Kidney glomerular epithelial cell (primary cell): Measurements from ENCODE around the gene PHACTR4.
"Not testable (repeated sequence)": the region's sequence is repeated elsewhere in the genome, so short reads cannot be mapped to it uniquely, and the experiment has no call there.

ENCODE experiments used
- DNase-seq: peaks from one replicate; lab custom pipeline; 2025; lab: John Stamatoyannopoulos, UW

PHACTR4 gene

GRCh38 chr1:28369371-28370238 lies at the start of gene PHACTR4:
PHACTR4 (plus strand) TSS chr1:28369740; CDS start chr1:28407448, 37,708 bp downstream.
- DNase-seq = peak; percentile 89

- peak; percentile 97 for DNase-seq
Observed at GRCh38 chr1:28322194-28322593, 47.3 kb upstream of the PHACTR4 start.

GRCh38 chr1:28323720-28324119 lies 45.8 kb upstream of the PHACTR4 start:
- DNase-seq = no peak

GRCh38 chr1:28326515-28326914 lies 43.0 kb upstream of the PHACTR4 start:
- no peak for DNase-seq

GRCh38 chr1:28326984-28327383 lies 42.6 kb upstream of the PHACTR4 start:
- peak; percentile 49 for DNase-seq

- not testable (repeated sequence) for DNase-seq
Observed at GRCh38 chr1:28327431-28327830, 42.1 kb upstream of the PHACTR4 start.

GRCh38 chr1:28328228-28328648 lies 41.3 kb upstream of the PHACTR4 start:
- no peak for DNase-seq

- no peak for DNase-seq
Observed at GRCh38 chr1:28329395-28330153, 40.0 kb upstream of the PHACTR4 start.

GRCh38 chr1:28338897-28339296 lies 30.6 kb upstream of the PHACTR4 start:
- no peak for DNase-seq

GRCh38 chr1:28339551-28339950 lies 30.0 kb upstream of the PHACTR4 start:
- DNase-seq = no peak

- DNase-seq = no peak
Observed at GRCh38 chr1:28340221-28340974, 29.1 kb upstream of the PHACTR4 start.

- DNase-seq = peak; percentile 83
Observed at GRCh38 chr1:28341591-28341990, 27.9 kb upstream of the PHACTR4 start.

- DNase-seq = peak; percentile 68
Observed at GRCh38 chr1:28343405-28343804, 26.1 kb upstream of the PHACTR4 start.

GRCh38 chr1:28353248-28353810 lies 16.2 kb upstream of the PHACTR4 start:
- DNase-seq = peak; percentile 44

GRCh38 chr1:28354121-28354520 lies 15.4 kb upstream of the PHACTR4 start:
- DNase-seq = peak; percentile 70

GRCh38 chr1:28358716-28359115 lies 10.8 kb upstream of the PHACTR4 start:
- no peak for DNase-seq

GRCh38 chr1:28359592-28360239 lies 9.8 kb upstream of the PHACTR4 start:
- DNase-seq = peak; percentile 53

- no peak for DNase-seq
Observed at GRCh38 chr1:28364888-28365287, 4.7 kb upstream of the PHACTR4 start.

GRCh38 chr1:28365864-28366263 lies 3.7 kb upstream of the PHACTR4 start:
- DNase-seq = no peak

GRCh38 chr1:28368608-28369007 lies 932 bp upstream of the PHACTR4 start:
- not testable (repeated sequence) for DNase-seq

GRCh38 chr1:28370239-28371009 lies 884 bp downstream of the PHACTR4 start:
- peak; percentile 36 for DNase-seq
